Heart right ventricle (tissue), 16 donors: ENCODE measurements around the gene HIBCH. TPM values are rescaled to one million over a fixed set of nuclear protein-coding genes. Genes with fewer than 3 reads are reported as not detected.
"Not testable (repeated sequence)": the region's sequence is repeated elsewhere in the genome, so short reads cannot be mapped to it uniquely, and the experiment has no call there.

Experiments used
- ATAC-seq, 8 donors: fragments of 200-7000 bp; cut with Tn5 transposase; one replicate each; pipeline ENCODE4 v1.9.1; 2020; ENCODE audit warnings: mild to moderate bottlenecking in 8 of 8, moderate library complexity in 8 of 8, moderate number of reproducible peaks in 1 of 8
- DNase-seq, 2 donors: peaks; one replicate each; pipeline ENCODE4 v3.0.0-alpha.2; 2020
- H3K27ac ChIP-seq, 10 donors: fragments of 200-600 bp; sonication (generic) in 2 of 10; one replicate each; pipeline versions ENCODE4 v1.5.0 to v1.8.0; 2020 to 2022; ENCODE audit warnings: mild to moderate bottlenecking in 3 of 10
- H3K27me3 ChIP-seq, 7 donors: fragments of 200-600 bp; one replicate each; pipeline ENCODE4 v1.8.0; 2021 to 2022; ENCODE audit warnings: mild to moderate bottlenecking in 2 of 7
- H3K36me3 ChIP-seq, 9 donors: fragments of 200-600 bp; sonication (generic) in 1 of 9; one replicate each; pipeline versions ENCODE4 v1.5.0 to v1.8.0; 2020 to 2022; ENCODE audit warnings: mild to moderate bottlenecking in 2 of 9
- H3K4me1 ChIP-seq, 9 donors: fragments of 200-600 bp; sonication (generic) in 1 of 9; one replicate each; pipeline versions ENCODE4 v1.5.0 to v1.8.0; 2020 to 2022; ENCODE audit warnings: mild to moderate bottlenecking in 4 of 9
- H3K4me3 ChIP-seq, 10 donors: fragments of 200-600 bp; sonication (generic) in 2 of 10; one replicate each; pipeline versions ENCODE4 v1.5.0 to v1.8.0; 2020 to 2022; ENCODE audit warnings: mild to moderate bottlenecking in 7 of 10, moderate library complexity in 2 of 10
- H3K9me3 ChIP-seq, 11 donors: fragments of 200-600 bp in 10 of 11; sonication (generic) in 2 of 11; one replicate each; pipeline versions ENCODE4 v1.5.0 to v1.8.0; 2013 to 2022; ENCODE audit warnings: mild to moderate bottlenecking in 2 of 11, control low read depth in 1 of 11, moderate library complexity in 1 of 11
- WGBS, 2 donors: extraction: QIAGEN DNeasy Blood & Tissue Kit; methylation state at CpG; one replicate each; pipeline ENCODE4 v1.1.7; 2013; ENCODE audit warnings: inconsistent platforms in 1 of 2; 5-methylcytosine and 5-hydroxymethylcytosine counted together
- intact Hi-C, 10 donors: fragments of 100-400 bp; cut with DNase I; formaldehyde crosslinking; loops; one replicate each; pipeline versions ENCODE4 v1.11.1 to v1.14.2; 2022
- polyA plus RNA-seq, 2 donors: library from polyadenylated mRNA; stranded (reverse); fragments of 200-250 nt; gene quantifications; one replicate each; pipeline ENCODE4 v1.2.3, GENCODE V29; 2013
- total RNA-seq, 10 donors: library from RNA; stranded (reverse); fragmentation: NEBNext Ultra II Directional in 3 of 10; extraction: Animal tissue kit (Norgen Biotek cat#: 25700) in 3 of 10; gene quantifications; one replicate each; pipeline versions ENCODE4 v1.2.1 to v1.2.4, GENCODE V29; 2021 to 2023
- TF ChIP-seq, protein P1 (sequence below), 9 donors: fragments of 200-600 bp; sonication (generic) in 2 of 9; IDR thresholded peaks; one replicate each; pipeline versions ENCODE4 v1.5.0 to v1.8.0; 2021 to 2022; ENCODE audit warnings: antibody characterized with exemption in 9 of 9, mild to moderate bottlenecking in 5 of 9, moderate library complexity in 1 of 9
- donor health status: Arrhythmogenic right ventricular cardiomyopathy.
- donor health status: ischemic (EF 13 %, LVEDD 7.1; RV severe dilation, severe dysfunction).
- donor health status: healthy with polysubstance abuse.
- donor health status: DM: no; HTN: yes; CAD: no.
- donor health status: DM: no; HTN: no; CAD: no.
- donor health status: ischemic (EF 25% LVEDD 6.9; RV normal size, moderate dysfunction).
- donor health status: ischemic (EF 25% LVEDD 5.7; RV mildly dilated, moderate dysfunction).
- donor health status: healthy.
- donor health status: DM: yes; HTN: yes; CAD: no.
- donor health status: Ischemic cardiomyopathy.
- donor health status: ischemic (EF 35%, LVEDD 5.7; RV mildly dilated, moderate dysfunction).
- donor health status: nonischemic (EF 11% LVEDD 7.7; RV severe dilation, severe dysfunction).
- donor health status: DM: yes; HTN: yes; CAD: no.
- donor health status: PGD.
- donor health status: ischemic (EF 29% LVEDD 5.4; RV normal size, mild dysfunction).
- donor health status: nonischemic (EF 23%, LVEDD 6.1; RV moderate dilation, normal function).

Gene HIBCH
- total and polyA plus RNA-seq, 12 donors = 7.7 to 38.4 (median 24.8) TPM

DNA sequence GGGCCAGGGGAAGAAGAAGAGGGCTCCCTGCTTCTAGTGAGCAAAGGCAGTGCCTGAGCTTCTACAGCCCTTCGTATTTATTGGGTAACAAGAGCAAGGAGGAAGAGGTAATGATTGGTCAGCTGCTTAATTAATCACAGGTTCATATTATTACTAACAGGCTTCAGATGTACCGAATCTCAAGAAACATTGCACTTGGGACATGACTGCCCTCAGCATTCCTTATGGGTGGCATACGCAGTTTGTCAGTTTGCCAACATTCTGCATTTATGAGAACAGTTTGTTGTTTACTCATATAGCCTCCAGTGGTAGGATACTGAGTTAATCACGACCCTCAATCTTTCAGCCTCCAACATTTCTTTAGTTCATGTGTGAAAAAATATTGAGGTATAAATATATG, 84.5 kb downstream of the HIBCH start:
- ATAC-seq = no peak
- 94 to 97% methylated on average over 4 of the region's 4 CpGs for WGBS, 2 donors
- Histone ChIP-seq H3K4me1 (no peaks in the 10 kb centered on the region), H3K36me3 (peaks cover 0 to 33% (median 0%) of the 10 kb centered on the region in 9 donors), H3K4me3 (no peak overlapping the region), H3K27me3 (no peaks in the 10 kb centered on the region), H3K9me3 (peaks cover 0 to 9% (median 0%) of the 10 kb centered on the region in 11 donors), H3K27ac (no peak overlapping the region)
- TF ChIP-seq, protein P1, sequence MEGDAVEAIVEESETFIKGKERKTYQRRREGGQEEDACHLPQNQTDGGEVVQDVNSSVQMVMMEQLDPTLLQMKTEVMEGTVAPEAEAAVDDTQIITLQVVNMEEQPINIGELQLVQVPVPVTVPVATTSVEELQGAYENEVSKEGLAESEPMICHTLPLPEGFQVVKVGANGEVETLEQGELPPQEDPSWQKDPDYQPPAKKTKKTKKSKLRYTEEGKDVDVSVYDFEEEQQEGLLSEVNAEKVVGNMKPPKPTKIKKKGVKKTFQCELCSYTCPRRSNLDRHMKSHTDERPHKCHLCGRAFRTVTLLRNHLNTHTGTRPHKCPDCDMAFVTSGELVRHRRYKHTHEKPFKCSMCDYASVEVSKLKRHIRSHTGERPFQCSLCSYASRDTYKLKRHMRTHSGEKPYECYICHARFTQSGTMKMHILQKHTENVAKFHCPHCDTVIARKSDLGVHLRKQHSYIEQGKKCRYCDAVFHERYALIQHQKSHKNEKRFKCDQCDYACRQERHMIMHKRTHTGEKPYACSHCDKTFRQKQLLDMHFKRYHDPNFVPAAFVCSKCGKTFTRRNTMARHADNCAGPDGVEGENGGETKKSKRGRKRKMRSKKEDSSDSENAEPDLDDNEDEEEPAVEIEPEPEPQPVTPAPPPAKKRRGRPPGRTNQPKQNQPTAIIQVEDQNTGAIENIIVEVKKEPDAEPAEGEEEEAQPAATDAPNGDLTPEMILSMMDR (IDR thresholded peaks at IDR 0.05) = no peak
- no peak for DNase-seq
- intact Hi-C loops = no loop called here

GRCh38 chr2:190223989-190224388, 95.6 kb downstream of the HIBCH start:
- Histone ChIP-seq H3K36me3 (peaks cover 0 to 27% (median 6%) of the 10 kb centered on the region in 9 donors), H3K9me3 (peaks cover 0 to 22% (median 0%) of the 10 kb centered on the region in 11 donors)
- H3K4me1 ChIP-seq, ATAC-seq, H3K27me3 ChIP-seq, H3K27ac ChIP-seq, H3K4me3 ChIP-seq, intact Hi-C loops, DNase-seq: not testable (repeated sequence)
- WGBS, 2 donors = 90 to 98% methylated on average over 12 of the region's 12 CpGs

- peaks cover 0 to 21% (median 0%) of the 10 kb centered on the region in 11 donors for H3K9me3 ChIP-seq
- H3K4me3 ChIP-seq, H3K27ac ChIP-seq, intact Hi-C loops, H3K27me3 ChIP-seq, ATAC-seq, H3K4me1 ChIP-seq, DNase-seq: not testable (repeated sequence)
- 98% methylated on average over 2 of the region's 2 CpGs for WGBS, 2 donors
- peaks cover 0 to 27% (median 6%) of the 10 kb centered on the region in 9 donors for H3K36me3 ChIP-seq
Measured at GRCh38 chr2:190222745-190223144, 96.9 kb downstream of the HIBCH start.

- intact Hi-C loops = no loop called here
- no peak for DNase-seq
- TF ChIP-seq, protein P1 (IDR thresholded peaks at IDR 0.05) = no peak
- peaks cover 0 to 15% (median 0%) of the 10 kb centered on the region in 11 donors for H3K9me3 ChIP-seq
- peaks cover 0 to 27% (median 6%) of the 10 kb centered on the region in 9 donors for H3K36me3 ChIP-seq
- no peak overlapping the region for H3K27ac ChIP-seq
- peaks cover 0 to 14% (median 3%) of the 10 kb centered on the region in 9 donors for H3K4me1 ChIP-seq
- H3K4me3 ChIP-seq = no peak overlapping the region
- 77 to 87% methylated on average over 7 of the region's 7 CpGs for WGBS, 2 donors
- no peak for ATAC-seq
- no peaks in the 10 kb centered on the region for H3K27me3 ChIP-seq
Measured at GRCh38 chr2:190221429-190221828, 98.2 kb downstream of the HIBCH start.

DNA sequence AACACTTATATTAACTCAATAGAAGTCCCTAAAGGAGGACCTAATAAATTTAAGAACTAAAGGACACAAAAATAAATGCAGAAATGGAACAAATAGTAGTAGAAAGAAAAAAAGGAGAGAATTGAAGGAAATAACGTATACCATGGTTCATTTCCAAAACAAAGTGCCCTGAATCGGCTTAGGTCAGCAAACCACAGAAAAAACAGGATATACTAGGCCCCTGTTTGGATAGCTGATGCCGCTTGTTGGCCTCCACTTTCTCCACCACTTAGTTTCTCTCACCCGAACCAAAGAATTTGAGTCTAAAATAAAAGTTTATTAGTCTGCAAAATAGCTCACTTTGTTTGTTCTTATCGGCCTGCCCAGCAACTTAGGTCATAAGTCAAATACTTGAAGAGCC, 100.4 kb downstream of the HIBCH start:
- ATAC-seq (no peak), DNase-seq (no peak)
- Histone ChIP-seq H3K27me3 (no peaks in the 10 kb centered on the region), H3K9me3 (peaks cover 0 to 14% (median 0%) of the 10 kb centered on the region in 11 donors), H3K4me1 (peaks cover 0 to 36% (median 10%) of the 10 kb centered on the region in 9 donors), H3K4me3 (no peak overlapping the region), H3K36me3 (peaks cover 0 to 27% (median 6%) of the 10 kb centered on the region in 9 donors), H3K27ac (no peak overlapping the region)
- TF ChIP-seq, protein P1 (IDR thresholded peaks at IDR 0.05) = no peak
- intact Hi-C loops = no loop called here
- 86 to 93% methylated on average over 5 of the region's 5 CpGs for WGBS, 2 donors
